ENCODE measurements around the gene HLCS. TPM values are rescaled to one million over a fixed set of nuclear protein-coding genes. Genes with fewer than 3 reads are reported as not detected.

The HLCS gene
- total RNA-seq, 3 donors from 2014 or later: 19.5 to 26.2 (median 20.3) TPM

DNA sequence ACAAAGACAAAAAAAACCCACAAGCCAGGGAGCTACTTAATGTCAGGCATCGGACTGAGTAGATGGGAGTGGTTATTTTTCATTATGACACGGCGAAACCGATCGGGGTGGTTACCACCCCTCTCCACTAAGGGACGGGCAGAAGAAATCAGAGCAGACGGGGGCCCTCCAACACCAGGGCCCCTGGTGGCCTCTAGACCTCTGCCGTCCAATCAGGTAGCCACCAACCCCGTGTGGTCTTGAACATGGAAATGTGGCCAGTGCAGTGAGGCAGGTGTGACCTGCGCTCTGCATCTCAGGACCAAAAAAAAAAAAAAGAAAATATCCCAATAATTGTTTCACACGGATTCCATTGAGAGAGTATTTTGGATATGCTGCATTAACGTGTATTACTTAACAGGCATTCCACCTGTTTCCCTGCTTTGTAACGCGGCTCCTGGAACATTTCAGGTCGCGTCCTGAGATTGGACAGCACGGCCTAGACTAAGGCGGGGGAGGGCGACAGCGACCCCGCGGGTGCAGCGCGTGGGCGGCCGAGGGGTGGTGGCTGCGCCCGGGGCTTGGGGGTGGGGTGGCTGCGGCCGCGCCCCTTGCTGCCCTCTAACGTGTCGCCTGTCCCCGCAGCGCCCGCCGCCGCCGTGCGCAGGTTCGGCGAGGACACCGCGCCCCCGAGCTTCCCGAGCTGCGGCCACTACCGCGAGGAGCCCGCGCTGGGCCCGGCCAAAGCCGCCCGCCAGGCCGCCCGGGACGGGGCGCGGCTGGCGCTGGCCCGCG is 219.2 kb downstream of the HLCS start:
- intact Hi-C loops (cut with DNase I; ENCODE audit: low total_unique reads): loop anchor here (10.0 kb wide), 1 partner anchor 242 kb away; no protein-coding TSS in a partner anchor
- Histone ChIP-seq H3K27ac (no peak overlapping the region), H3K9me3 (no peaks in the 10 kb centered on the region), H3K36me3 (no peaks in the 10 kb centered on the region), H3K4me3 (peak overlapping the region; percentile 32 to 64 (median 44)), H3K4me1 (no peaks in the 10 kb centered on the region), H3K27me3 (peaks cover 0 to 7% of the 10 kb centered on the region in 2 donors)
- TF ChIP-seq, protein P1, sequence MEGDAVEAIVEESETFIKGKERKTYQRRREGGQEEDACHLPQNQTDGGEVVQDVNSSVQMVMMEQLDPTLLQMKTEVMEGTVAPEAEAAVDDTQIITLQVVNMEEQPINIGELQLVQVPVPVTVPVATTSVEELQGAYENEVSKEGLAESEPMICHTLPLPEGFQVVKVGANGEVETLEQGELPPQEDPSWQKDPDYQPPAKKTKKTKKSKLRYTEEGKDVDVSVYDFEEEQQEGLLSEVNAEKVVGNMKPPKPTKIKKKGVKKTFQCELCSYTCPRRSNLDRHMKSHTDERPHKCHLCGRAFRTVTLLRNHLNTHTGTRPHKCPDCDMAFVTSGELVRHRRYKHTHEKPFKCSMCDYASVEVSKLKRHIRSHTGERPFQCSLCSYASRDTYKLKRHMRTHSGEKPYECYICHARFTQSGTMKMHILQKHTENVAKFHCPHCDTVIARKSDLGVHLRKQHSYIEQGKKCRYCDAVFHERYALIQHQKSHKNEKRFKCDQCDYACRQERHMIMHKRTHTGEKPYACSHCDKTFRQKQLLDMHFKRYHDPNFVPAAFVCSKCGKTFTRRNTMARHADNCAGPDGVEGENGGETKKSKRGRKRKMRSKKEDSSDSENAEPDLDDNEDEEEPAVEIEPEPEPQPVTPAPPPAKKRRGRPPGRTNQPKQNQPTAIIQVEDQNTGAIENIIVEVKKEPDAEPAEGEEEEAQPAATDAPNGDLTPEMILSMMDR (IDR thresholded peaks at IDR 0.05): no peak
- TF ChIP-seq POLR2A (IDR thresholded peaks at IDR 0.05): no peak
- TF ChIP-seq POLR2AphosphoS5 (IDR thresholded peaks at IDR 0.05): no peak
- DNase-seq (ENCODE audit: low spot score in 2 of 2): no peak

DNA sequence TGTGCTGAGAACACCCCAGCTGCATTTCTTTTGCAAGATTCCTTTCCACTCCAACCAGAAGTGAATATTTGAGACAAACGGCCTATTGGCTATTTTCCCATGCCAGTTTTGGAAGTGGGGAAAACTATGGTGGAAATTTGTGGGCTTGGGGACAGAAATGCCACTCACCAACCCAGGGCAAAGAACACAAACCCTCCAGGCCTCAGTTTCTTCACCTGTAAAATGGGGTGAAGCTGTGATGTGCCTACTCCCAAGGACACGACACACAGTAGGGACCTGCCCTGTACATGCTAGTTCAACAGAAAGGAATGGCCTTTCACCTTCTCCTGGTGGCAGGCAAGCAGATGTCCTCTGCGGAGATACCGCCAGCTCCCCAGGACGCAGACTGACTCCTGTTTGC is 221.0 kb downstream of the HLCS start:
- peaks cover 0 to 7% of the 10 kb centered on the region in 2 donors for H3K27me3 ChIP-seq
- no peak overlapping the region for H3K27ac ChIP-seq
- H3K4me1 ChIP-seq: no peaks in the 10 kb centered on the region
- no peak for DNase-seq (ENCODE audit: low spot score in 2 of 2)
- H3K9me3 ChIP-seq: no peaks in the 10 kb centered on the region
- TF ChIP-seq POLR2A (IDR thresholded peaks at IDR 0.05) (no peak), POLR2AphosphoS5 (IDR thresholded peaks at IDR 0.05) (no peak)
- TF ChIP-seq, protein P1 (IDR thresholded peaks at IDR 0.05): no peak
- no peak overlapping the region for H3K4me3 ChIP-seq
- intact Hi-C loops (cut with DNase I; ENCODE audit: low total_unique reads): loop anchor here (10.0 kb wide), 1 partner anchor 241 kb away; no protein-coding TSS in a partner anchor
- H3K36me3 ChIP-seq: no peaks in the 10 kb centered on the region

- Histone ChIP-seq H3K36me3 (no peaks in the 10 kb centered on the region), H3K27ac (no peak overlapping the region), H3K9me3 (no peaks in the 10 kb centered on the region), H3K4me1 (no peaks in the 10 kb centered on the region), H3K4me3 (peak overlapping the region in 1 of 3 donors; percentile 45), H3K27me3 (peaks cover 0 to 7% of the 10 kb centered on the region in 2 donors)
- intact Hi-C loops (cut with DNase I; ENCODE audit: low total_unique reads): loop anchor here (10.0 kb wide), 1 partner anchor 240 kb away; no protein-coding TSS in a partner anchor
- peak in 1 of 2 donors; percentile 32 for DNase-seq (ENCODE audit: low spot score in 2 of 2)
- TF ChIP-seq, protein P1 (IDR thresholded peaks at IDR 0.05): no peak
- TF ChIP-seq POLR2AphosphoS5 (IDR thresholded peaks at IDR 0.05) (no peak), POLR2A (IDR thresholded peaks at IDR 0.05) (no peak)
Measured at GRCh38 chr21:36744560-36745231, 221.8 kb downstream of the HLCS start.

- H3K4me3 ChIP-seq: no peak overlapping the region
- intact Hi-C loops (cut with DNase I; ENCODE audit: low total_unique reads): loop anchor here (10.0 kb wide), 1 partner anchor 239 kb away; no protein-coding TSS in a partner anchor
- H3K9me3 ChIP-seq: no peaks in the 10 kb centered on the region
- H3K36me3 ChIP-seq: no peaks in the 10 kb centered on the region
- no peak overlapping the region for H3K27ac ChIP-seq
- TF ChIP-seq POLR2AphosphoS5 (IDR thresholded peaks at IDR 0.05) (no peak), POLR2A (IDR thresholded peaks at IDR 0.05) (no peak)
- TF ChIP-seq, protein P1 (IDR thresholded peaks at IDR 0.05): no peak
- H3K4me1 ChIP-seq: no peaks in the 10 kb centered on the region
- peaks cover 0 to 7% of the 10 kb centered on the region in 2 donors for H3K27me3 ChIP-seq
- no peak for DNase-seq (ENCODE audit: low spot score in 2 of 2)
Measured at GRCh38 chr21:36744190-36744559, 222.3 kb downstream of the HLCS start.

GRCh38 chr21:36743446-36743845 is 223.0 kb downstream of the HLCS start:
- intact Hi-C loops (cut with DNase I; ENCODE audit: low total_unique reads): loop anchor here (10.0 kb wide), 1 partner anchor 239 kb away; no protein-coding TSS in a partner anchor
- peaks cover 0 to 5% of the 10 kb centered on the region in 2 donors for H3K27me3 ChIP-seq

More at GRCh38 chr21:36743446-36743845, 223.0 kb downstream of the HLCS start:
- TF ChIP-seq, protein P1 (IDR thresholded peaks at IDR 0.05): no peak
- TF ChIP-seq POLR2AphosphoS5 (IDR thresholded peaks at IDR 0.05): no peak
- no peak for TF ChIP-seq POLR2A (IDR thresholded peaks at IDR 0.05)
- Histone ChIP-seq H3K4me1 (no peaks in the 10 kb centered on the region), H3K36me3 (no peaks in the 10 kb centered on the region), H3K9me3 (no peaks in the 10 kb centered on the region), H3K4me3 (no peak overlapping the region), H3K27ac (no peak overlapping the region)
- DNase-seq (ENCODE audit: low spot score in 2 of 2): no peak

All from breast epithelium (tissue), 4 donors.